HepG2 (cell line): Measurements from ENCODE around the gene GSC2. TPM values are rescaled to one million over a fixed set of nuclear protein-coding genes. Genes with fewer than 3 reads are reported as not detected.

Experiments
- ATF5 ChIP-seq: sonication (generic); formaldehyde crosslinking; IDR thresholded peaks from 2 replicates; pipeline ENCODE4 v1.4.0; 2020; ENCODE audit warnings: mild to moderate bottlenecking, low read depth, missing genetic modification reagents
- CBX2 ChIP-seq, 2 experiments: fragments of 200-600 bp in 1 of 2; sonication (generic); formaldehyde crosslinking in 1 of 2; IDR thresholded peaks; 2 replicates each; pipeline versions ENCODE4 v1.7.0 to v1.8.1; 2018 to 2022; ENCODE audit warnings: low read depth in 2 of 2, low read length in 1 of 2, mild to moderate bottlenecking in 1 of 2, missing genetic modification reagents in 1 of 2
- GATAD2A ChIP-seq: IDR thresholded peaks from 2 replicates; pipeline ENCODE4 v1.6.1; 2016
- HNRNPL ChIP-seq: fragments of 200-400 bp; formaldehyde crosslinking; IDR thresholded peaks from 2 replicates; pipeline ENCODE4 v1.6.1; 2017; ENCODE audit warnings: mild to moderate bottlenecking, low read depth, low read length
- KDM6A ChIP-seq: IDR thresholded peaks from 2 replicates; pipeline ENCODE4 v1.6.1; 2016; ENCODE audit warnings: low read depth
- KLF9 ChIP-seq: IDR thresholded peaks from 2 replicates; pipeline ENCODE4 v1.6.1; 2016; ENCODE audit warnings: low read depth
- PPARG ChIP-seq: conservative IDR thresholded peaks from 2 replicates; pipeline ENCODE4 v1.6.1; 2016; ENCODE audit warnings: missing biosample characterization, missing genetic modification reagents
- RFX3 ChIP-seq: IDR thresholded peaks from 2 replicates; pipeline ENCODE4 v1.6.1; 2016; ENCODE audit warnings: missing biosample characterization, missing genetic modification reagents
- SALL2 ChIP-seq: sonication (generic); formaldehyde crosslinking; IDR thresholded peaks from 2 replicates; pipeline ENCODE4 v1.8.1; 2023; ENCODE audit warnings: mild to moderate bottlenecking, missing genetic modification reagents, inconsistent platforms
- TBP ChIP-seq: sonication (generic); formaldehyde crosslinking; IDR thresholded peaks from 2 replicates; pipeline ENCODE4 v1.5.0; 2020; ENCODE audit warnings: missing genetic modification reagents
- THAP11 ChIP-seq: IDR thresholded peaks from 2 replicates; pipeline ENCODE4 v1.6.1; 2016; ENCODE audit warnings: missing biosample characterization, missing genetic modification reagents
- TRIM24 ChIP-seq: sonication (generic); formaldehyde crosslinking; IDR thresholded peaks from 2 replicates; pipeline ENCODE4 v1.8.0; 2022; ENCODE audit warnings: mild to moderate bottlenecking, missing genetic modification reagents
- ZNF235 ChIP-seq: sonication (generic); formaldehyde crosslinking; IDR thresholded peaks from 2 replicates; pipeline ENCODE4 v1.8.1; 2023; ENCODE audit warnings: mild to moderate bottlenecking, missing genetic modification reagents, borderline replicate concordance
- ZNF619 ChIP-seq: sonication (generic); formaldehyde crosslinking; IDR thresholded peaks from 2 replicates; pipeline ENCODE4 v1.4.0; 2020; ENCODE audit warnings: mild to moderate bottlenecking, missing genetic modification reagents
- ZNF816 ChIP-seq: sonication (generic); formaldehyde crosslinking; IDR thresholded peaks from 2 replicates; pipeline ENCODE4 v1.8.0; 2022; ENCODE audit warnings: missing genetic modification reagents, mild to moderate bottlenecking, borderline replicate concordance
- ZSCAN9 ChIP-seq: IDR thresholded peaks from 2 replicates; pipeline ENCODE4 v1.6.1; 2016; ENCODE audit warnings: borderline replicate concordance
- ZXDC ChIP-seq: sonication (generic); formaldehyde crosslinking; IDR thresholded peaks from 2 replicates; pipeline ENCODE4 v1.5.0; 2020; ENCODE audit warnings: mild to moderate bottlenecking, missing genetic modification reagents
- polyA plus RNA-seq, 8 experiments: library from polyadenylated mRNA; depleted of rRNA in 3 of 8; stranded (reverse) in 7 of 8; unstranded in 1 of 8; fragments of >200 nt; fragmentation: Illumina TruSeq in 4 of 8; extraction: Trizol in 4 of 8; gene quantifications; 2 replicates each; pipeline versions ENCODE4 v1.2.1 to v1.2.3, GENCODE V29; 2011 to 2016; ENCODE audit warnings: low read depth in 4 of 8, missing spikeins in 1 of 8, mixed read lengths in 1 of 8; ENCODE audit not compliant: insufficient read depth in 1 of 8
- total RNA-seq, 5 experiments: library from RNA; depleted of rRNA; stranded (reverse); fragments of >200 nt; fragmentation: Illumina TruSeq; extraction: Trizol; gene quantifications; 2 replicates each; pipeline ENCODE4 v1.2.3, GENCODE V29; 2016; ENCODE audit warnings: low read depth in 1 of 5
- TF ChIP-seq, protein P1 (sequence below): IDR thresholded peaks from 2 replicates; pipeline ENCODE4 v1.4.0; 2020; ENCODE audit warnings: mild to moderate bottlenecking, missing genetic modification reagents
- TF ChIP-seq, protein P2 (sequence below), 2 experiments: IDR thresholded peaks; 2 replicates each; pipeline ENCODE4 v1.6.1; 2011 to 2012; ENCODE audit warnings: low read length in 2 of 2, borderline replicate concordance in 1 of 2, low read depth in 1 of 2, mild to moderate bottlenecking in 1 of 2, moderate library complexity in 1 of 2

Gene GSC2
- total and polyA plus RNA-seq, 2 of the 13 experiments (the other 11 are each of a cell fraction or from before 2014, with no cell fraction given): not detected

DNA sequence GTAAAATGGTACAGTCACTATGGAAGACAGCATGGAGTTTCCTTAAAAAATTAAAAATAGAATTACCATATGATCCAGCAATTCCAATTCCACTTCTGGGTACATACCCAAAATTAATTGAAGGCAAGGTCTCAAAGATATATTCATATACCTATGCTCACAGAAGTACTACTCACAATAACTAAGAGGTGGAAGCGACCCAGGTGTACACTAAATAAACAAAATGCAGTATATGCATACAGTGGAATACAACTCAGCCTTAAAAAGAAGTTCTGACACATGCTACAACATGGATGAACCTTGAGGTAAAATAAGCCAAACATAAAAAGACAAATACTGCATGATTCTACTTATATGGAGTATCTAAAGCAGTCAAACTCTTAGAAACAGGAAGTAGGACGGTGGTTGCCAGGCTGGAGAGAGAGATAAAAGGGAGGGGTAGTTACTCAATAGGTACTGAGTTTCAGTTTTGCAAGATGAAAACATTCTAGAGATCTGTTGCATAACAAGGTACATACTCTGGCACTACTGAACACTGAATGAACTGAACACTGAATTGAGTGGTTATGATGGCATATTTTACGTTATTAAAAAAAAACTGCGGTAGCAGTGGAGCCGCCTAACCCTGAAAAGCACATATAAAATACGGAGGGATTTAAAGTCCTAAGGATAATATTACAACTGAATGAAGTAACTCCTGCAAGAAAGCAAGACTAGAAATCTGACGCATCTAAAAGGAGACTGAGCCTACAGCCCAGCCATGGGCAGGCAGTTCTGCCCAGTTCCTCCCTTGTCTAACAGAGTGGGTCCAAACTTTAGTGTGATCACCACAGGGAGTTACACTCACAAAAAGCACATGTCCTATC is 40.7 kb downstream of the GSC2 start (continued):
- TF ChIP-seq, protein P1, sequence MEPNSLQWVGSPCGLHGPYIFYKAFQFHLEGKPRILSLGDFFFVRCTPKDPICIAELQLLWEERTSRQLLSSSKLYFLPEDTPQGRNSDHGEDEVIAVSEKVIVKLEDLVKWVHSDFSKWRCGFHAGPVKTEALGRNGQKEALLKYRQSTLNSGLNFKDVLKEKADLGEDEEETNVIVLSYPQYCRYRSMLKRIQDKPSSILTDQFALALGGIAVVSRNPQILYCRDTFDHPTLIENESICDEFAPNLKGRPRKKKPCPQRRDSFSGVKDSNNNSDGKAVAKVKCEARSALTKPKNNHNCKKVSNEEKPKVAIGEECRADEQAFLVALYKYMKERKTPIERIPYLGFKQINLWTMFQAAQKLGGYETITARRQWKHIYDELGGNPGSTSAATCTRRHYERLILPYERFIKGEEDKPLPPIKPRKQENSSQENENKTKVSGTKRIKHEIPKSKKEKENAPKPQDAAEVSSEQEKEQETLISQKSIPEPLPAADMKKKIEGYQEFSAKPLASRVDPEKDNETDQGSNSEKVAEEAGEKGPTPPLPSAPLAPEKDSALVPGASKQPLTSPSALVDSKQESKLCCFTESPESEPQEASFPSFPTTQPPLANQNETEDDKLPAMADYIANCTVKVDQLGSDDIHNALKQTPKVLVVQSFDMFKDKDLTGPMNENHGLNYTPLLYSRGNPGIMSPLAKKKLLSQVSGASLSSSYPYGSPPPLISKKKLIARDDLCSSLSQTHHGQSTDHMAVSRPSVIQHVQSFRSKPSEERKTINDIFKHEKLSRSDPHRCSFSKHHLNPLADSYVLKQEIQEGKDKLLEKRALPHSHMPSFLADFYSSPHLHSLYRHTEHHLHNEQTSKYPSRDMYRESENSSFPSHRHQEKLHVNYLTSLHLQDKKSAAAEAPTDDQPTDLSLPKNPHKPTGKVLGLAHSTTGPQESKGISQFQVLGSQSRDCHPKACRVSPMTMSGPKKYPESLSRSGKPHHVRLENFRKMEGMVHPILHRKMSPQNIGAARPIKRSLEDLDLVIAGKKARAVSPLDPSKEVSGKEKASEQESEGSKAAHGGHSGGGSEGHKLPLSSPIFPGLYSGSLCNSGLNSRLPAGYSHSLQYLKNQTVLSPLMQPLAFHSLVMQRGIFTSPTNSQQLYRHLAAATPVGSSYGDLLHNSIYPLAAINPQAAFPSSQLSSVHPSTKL (CRISPR knock-in tag): peak; percentile 84
- TF ChIP-seq RFX3 (CRISPR knock-in tag): peak; percentile 33; the same call in 1 of the 2 replicates
- no peak for TF ChIP-seq SALL2 (CRISPR knock-in tag)
- 0 out of 2 replicates have a peak, but pooled peaks have one; percentile 16 for TF ChIP-seq ZSCAN9 (CRISPR knock-in tag)
- peak; percentile 58; the same call in 1 of the 2 replicates for TF ChIP-seq PPARG (CRISPR knock-in tag)
- TF ChIP-seq ZNF816 (CRISPR knock-in tag): no peak
- no peak for TF ChIP-seq KDM6A (CRISPR knock-in tag)
- no peak for TF ChIP-seq KLF9 (CRISPR knock-in tag)
- TF ChIP-seq, protein P2, sequence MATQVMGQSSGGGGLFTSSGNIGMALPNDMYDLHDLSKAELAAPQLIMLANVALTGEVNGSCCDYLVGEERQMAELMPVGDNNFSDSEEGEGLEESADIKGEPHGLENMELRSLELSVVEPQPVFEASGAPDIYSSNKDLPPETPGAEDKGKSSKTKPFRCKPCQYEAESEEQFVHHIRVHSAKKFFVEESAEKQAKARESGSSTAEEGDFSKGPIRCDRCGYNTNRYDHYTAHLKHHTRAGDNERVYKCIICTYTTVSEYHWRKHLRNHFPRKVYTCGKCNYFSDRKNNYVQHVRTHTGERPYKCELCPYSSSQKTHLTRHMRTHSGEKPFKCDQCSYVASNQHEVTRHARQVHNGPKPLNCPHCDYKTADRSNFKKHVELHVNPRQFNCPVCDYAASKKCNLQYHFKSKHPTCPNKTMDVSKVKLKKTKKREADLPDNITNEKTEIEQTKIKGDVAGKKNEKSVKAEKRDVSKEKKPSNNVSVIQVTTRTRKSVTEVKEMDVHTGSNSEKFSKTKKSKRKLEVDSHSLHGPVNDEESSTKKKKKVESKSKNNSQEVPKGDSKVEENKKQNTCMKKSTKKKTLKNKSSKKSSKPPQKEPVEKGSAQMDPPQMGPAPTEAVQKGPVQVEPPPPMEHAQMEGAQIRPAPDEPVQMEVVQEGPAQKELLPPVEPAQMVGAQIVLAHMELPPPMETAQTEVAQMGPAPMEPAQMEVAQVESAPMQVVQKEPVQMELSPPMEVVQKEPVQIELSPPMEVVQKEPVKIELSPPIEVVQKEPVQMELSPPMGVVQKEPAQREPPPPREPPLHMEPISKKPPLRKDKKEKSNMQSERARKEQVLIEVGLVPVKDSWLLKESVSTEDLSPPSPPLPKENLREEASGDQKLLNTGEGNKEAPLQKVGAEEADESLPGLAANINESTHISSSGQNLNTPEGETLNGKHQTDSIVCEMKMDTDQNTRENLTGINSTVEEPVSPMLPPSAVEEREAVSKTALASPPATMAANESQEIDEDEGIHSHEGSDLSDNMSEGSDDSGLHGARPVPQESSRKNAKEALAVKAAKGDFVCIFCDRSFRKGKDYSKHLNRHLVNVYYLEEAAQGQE (IDR thresholded peaks at IDR 0.05; ENCODE audit: borderline replicate concordance in 1 of 2, low read depth in 1 of 2, low read length in 2 of 2): no peak
- TF ChIP-seq GATAD2A (CRISPR knock-in tag): peak; percentile 85
- TF ChIP-seq HNRNPL: no peak
- no peak for TF ChIP-seq ZNF619
- no peak for TF ChIP-seq ZXDC (CRISPR knock-in tag)
- TF ChIP-seq TBP (CRISPR knock-in tag): no peak
- no peak for TF ChIP-seq ZNF235 (CRISPR knock-in tag)
- peak; percentile 48 for TF ChIP-seq THAP11
- TF ChIP-seq ATF5 (CRISPR knock-in tag): no peak
- TF ChIP-seq CBX2 (IDR thresholded peaks at IDR 0.05; ENCODE audit: low read depth, low read length): no peak
- no peak for TF ChIP-seq CBX2 (CRISPR knock-in tag; IDR thresholded peaks at IDR 0.05; ENCODE audit: low read depth)
- TF ChIP-seq TRIM24 (CRISPR knock-in tag): no peak
